ENCODE measurements around the gene HNRNPAB.
"Not testable (repeated sequence)": the region's sequence is repeated elsewhere in the genome, so short reads cannot be mapped to it uniquely, and the experiment has no call there.

Gene HNRNPAB

GRCh38 chr5:178232124-178232919 lies 28.0 kb downstream of the HNRNPAB start, which contains the start of gene PHYKPL:
PHYKPL (minus strand) TSS chr5:178232802; CDS start chr5:178232550, 252 bp downstream.
- peak; percentile 35 for DNase-seq

DNA sequence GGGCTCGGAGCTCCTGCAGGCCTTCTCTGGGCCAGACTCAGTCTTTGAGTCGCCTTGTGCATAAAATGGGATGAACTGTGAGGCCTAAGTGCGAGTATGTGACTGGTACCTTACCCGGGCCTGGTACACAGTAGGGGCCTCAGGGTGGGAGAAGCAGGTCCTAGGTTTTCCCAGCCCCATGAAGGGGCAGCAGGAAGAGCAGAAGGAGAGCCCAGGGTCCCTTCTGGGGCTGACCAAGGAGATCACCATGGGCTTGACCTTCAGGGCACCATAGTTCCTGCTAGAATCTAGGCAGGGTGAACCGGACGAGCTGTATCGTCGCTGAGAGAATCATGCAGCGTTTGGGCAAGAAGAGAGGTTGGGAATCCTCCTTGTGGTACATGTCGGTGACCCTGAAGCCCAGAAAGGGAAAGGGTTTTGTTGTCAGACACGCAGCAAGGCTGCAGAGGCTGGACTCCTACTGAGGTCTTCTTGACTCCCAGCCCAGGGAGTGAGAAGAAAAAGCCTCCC lies 28.6 kb downstream of the HNRNPAB start:
- no peak for DNase-seq

- DNase-seq, result no peak
Observed at GRCh38 chr5:178234121-178234749, 29.9 kb downstream of the HNRNPAB start.

- no peak for DNase-seq
Observed at GRCh38 chr5:178234750-178235587, 30.6 kb downstream of the HNRNPAB start.

DNA sequence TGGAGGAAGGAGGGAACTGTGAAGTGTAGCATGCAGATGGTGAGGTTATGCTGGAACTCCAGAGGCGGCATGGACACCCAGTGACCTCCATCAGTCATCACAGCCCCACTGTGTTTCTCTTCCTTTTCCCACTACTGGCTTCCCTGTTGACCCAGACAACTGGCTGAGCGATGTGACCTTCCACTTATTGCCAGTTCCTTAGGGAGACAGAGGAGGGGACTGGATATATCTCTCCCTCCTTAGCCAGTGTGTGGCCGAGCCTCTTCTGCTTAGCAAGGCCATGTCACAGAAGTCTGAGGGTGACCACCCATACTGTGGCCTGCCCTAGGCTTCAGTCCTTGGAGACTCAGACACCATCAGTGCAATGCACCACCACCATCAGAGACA lies 31.2 kb downstream of the HNRNPAB start:
- DNase-seq, result no peak

DNA sequence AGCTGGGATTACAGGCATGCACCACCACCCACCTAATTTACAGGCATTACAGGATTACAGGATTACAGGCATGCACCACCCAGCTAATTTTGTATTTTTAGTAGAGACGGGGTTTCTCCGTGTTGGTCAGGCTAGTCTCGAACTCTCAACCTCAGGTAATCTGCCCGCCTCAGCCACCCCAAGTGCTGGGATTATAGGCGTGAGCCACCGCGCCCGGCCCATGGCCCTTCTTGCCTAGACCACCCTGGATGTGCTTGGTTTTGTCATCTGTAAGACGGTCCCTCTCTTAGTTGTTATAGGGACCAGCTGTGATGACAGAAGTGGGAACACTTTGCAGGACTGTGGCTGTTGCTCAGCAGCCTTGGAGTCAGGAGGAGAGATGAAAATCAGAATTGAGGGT lies 31.8 kb downstream of the HNRNPAB start:
- DNase-seq, result no peak

DNA sequence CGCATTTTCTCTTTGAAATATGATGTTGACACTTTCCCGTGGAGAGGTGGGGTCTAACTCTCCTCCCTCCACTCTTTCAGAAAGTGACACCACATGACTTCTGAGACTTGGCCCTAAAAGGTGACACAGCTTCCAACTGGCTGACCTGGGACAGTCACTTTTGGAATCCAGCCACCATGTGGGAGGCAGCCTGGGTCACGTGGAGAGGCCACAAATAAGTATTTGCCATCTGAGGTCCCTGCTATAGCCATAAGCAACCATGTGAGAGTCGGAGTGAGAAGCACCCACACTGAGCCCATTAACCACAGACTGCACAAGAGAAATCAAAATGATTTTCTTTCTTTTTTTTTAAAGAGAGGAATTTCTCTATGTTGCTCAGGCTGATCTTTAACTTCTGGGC lies 32.3 kb downstream of the HNRNPAB start:
- no peak for DNase-seq

GRCh38 chr5:178237431-178238312 lies 33.3 kb downstream of the HNRNPAB start:
- DNase-seq, result no peak

DNA sequence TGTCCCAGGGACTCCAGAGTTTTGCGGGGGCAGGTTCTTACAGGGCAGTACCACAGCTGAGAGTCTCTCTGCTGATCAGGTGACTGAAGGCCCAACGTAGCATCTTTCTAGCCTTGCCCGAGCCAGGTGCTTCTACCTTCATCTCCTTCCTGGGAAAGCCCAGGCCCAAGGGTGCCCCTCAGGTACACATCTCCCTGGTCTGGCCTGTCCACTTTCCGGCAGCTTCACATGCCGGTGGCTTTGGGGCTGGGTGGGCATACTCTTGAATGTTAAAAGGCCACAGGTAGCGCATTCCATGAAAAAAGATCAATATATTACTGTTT lies 33.9 kb downstream of the HNRNPAB start:
- DNase-seq, result no peak

GRCh38 chr5:178238711-178239592 lies 34.6 kb downstream of the HNRNPAB start:
- no peak for DNase-seq

GRCh38 chr5:178239626-178240301 lies 35.4 kb downstream of the HNRNPAB start:
- not testable (repeated sequence) for DNase-seq

- DNase-seq, result no peak
Observed at GRCh38 chr5:178240341-178240741, 36.0 kb downstream of the HNRNPAB start.

- DNase-seq, result no peak
Observed at GRCh38 chr5:178240766-178241165, 36.4 kb downstream of the HNRNPAB start.

GRCh38 chr5:178241231-178241663 lies 36.9 kb downstream of the HNRNPAB start:
- DNase-seq, result no peak

DNA sequence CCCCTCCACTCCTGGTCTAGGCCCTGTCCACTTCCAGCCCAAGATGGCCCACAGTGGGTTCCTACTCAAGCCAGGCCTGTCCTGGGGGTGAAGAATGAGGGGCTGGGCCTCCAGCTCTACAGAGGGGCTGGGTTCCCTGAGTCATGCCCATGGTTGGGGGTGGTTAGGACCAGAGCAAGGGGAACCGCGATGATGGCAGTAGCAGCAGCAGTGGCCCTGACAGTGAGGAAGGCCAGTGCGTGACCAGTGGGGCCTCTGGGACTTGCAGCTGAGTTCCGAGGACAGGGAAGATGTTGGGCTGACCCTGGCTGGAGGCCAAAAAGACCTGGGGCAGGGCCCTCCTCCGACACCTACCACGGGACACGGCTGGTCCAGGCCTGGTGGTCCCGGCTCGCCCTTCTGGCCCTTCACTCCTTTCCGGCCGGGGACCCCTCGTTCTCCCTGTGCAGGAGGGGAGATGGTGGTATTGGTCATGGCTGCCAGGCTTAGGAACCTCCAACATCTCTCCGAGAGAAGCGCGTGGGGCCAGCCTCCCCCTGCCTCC lies 37.4 kb downstream of the HNRNPAB start:
- DNase-seq, result no peak

DNA sequence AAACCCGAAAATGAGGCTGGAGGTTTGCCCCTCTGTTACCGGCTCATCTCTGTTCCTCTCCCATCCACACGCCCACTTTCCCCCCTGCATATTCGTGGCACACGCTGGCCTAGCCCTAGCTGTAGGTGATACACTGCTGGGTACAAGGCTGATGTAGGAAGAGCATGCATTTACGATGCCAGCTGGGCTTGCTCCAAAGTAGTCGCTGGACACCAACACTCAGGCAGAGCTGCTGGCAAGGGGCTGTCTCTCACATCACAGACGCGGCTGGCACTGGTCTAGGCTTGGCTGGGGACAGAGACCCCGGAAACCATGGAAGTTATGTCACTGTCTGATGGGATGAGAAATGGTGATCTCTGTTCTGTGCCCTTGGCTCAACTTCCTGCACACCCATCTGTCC lies 38.1 kb downstream of the HNRNPAB start:
- DNase-seq, result no peak

- DNase-seq, result no peak
Observed at GRCh38 chr5:178244576-178244975, 40.2 kb downstream of the HNRNPAB start.

- no peak for DNase-seq
Observed at GRCh38 chr5:178245389-178245788, 41.1 kb downstream of the HNRNPAB start.

GRCh38 chr5:178246624-178247279 lies 42.4 kb downstream of the HNRNPAB start:
- no peak for DNase-seq
